Neural cell (in vitro differentiated cells): ENCODE data around the gene SPAG16. TPM values are rescaled to one million over a fixed set of nuclear protein-coding genes. Genes with fewer than 3 reads are reported as not detected.

ENCODE experiments used
- H2AFZ ChIP-seq: fragments of 200-600, 300-800 bp; sonication (generic), shearing (Covaris generic); 2 replicates; pipeline ENCODE4 v1.6.0; 2014; ENCODE audit warnings: low read depth, mild to moderate bottlenecking, antibody characterized with exemption, low read length, moderate library complexity
- H3F3A ChIP-seq: fragments of 200-600 bp; shearing (Covaris generic); 2 replicates; pipeline ENCODE4 v1.6.1; 2016; ENCODE audit warnings: mild to moderate bottlenecking, moderate library complexity, mixed read lengths, antibody characterized with exemption, low read length; ENCODE audit not compliant: insufficient read depth, poor library complexity, severe bottlenecking
- H3K27ac ChIP-seq: fragments of 200-600, 300-800 bp; sonication (generic), shearing (Covaris generic); 2 replicates; pipeline ENCODE4 v1.5.1; 2014; ENCODE audit warnings: mild to moderate bottlenecking, low read length, moderate library complexity
- H3K27me3 ChIP-seq: fragments of 300-800, 200-600 bp; sonication (generic), shearing (Covaris generic); 2 replicates; pipeline ENCODE4 v1.6.0; 2014; ENCODE audit warnings: mild to moderate bottlenecking, low read depth, low read length, moderate library complexity; ENCODE audit not compliant: insufficient read depth
- H3K36me3 ChIP-seq: fragments of 300-800, 200-600 bp; sonication (generic), shearing (Covaris generic); 2 replicates; pipeline ENCODE4 v1.5.1; 2014; ENCODE audit warnings: mild to moderate bottlenecking, antibody characterized with exemption, low read length, moderate library complexity; ENCODE audit not compliant: insufficient read depth
- H3K4me2 ChIP-seq: fragments of 300-800, 200-600 bp; sonication (generic), shearing (Covaris generic); 2 replicates; pipeline ENCODE4 v1.6.0; 2014; ENCODE audit warnings: mild to moderate bottlenecking, low read length
- H3K4me3 ChIP-seq: fragments of 300-800, 200-600 bp; sonication (generic), shearing (Covaris generic); 2 replicates; pipeline ENCODE4 v1.5.1; 2014; ENCODE audit warnings: mild to moderate bottlenecking, low read length, moderate library complexity
- H3K79me2 ChIP-seq: fragments of 200-600 bp; shearing (Covaris generic); replicated peaks from 2 replicates; pipeline ENCODE4 v1.6.0; 2014; ENCODE audit warnings: mild to moderate bottlenecking, low read length, moderate library complexity; ENCODE audit not compliant: insufficient read depth
- H3K9ac ChIP-seq: fragments of 300-800, 200-600 bp; sonication (generic), shearing (Covaris generic); 2 replicates; pipeline ENCODE4 v1.6.1; 2016; ENCODE audit warnings: mild to moderate bottlenecking, low read length, mixed read lengths
- H3K9me2 ChIP-seq: fragments of 200-600 bp; shearing (Covaris generic); 2 replicates; pipeline ENCODE4 v1.6.1; 2016; ENCODE audit warnings: mild to moderate bottlenecking, low read length, mixed read lengths; ENCODE audit not compliant: insufficient read depth
- H3K9me3 ChIP-seq: fragments of 200-600, 300-800 bp; sonication (generic), shearing (Covaris generic); 2 replicates; pipeline ENCODE4 v1.6.1; 2016; ENCODE audit warnings: mild to moderate bottlenecking, mixed run types, low read length, moderate library complexity, mixed read lengths
- H4K20me1 ChIP-seq: fragments of 200-600 bp; shearing (Covaris generic); 2 replicates; pipeline ENCODE4 v1.6.1; 2016; ENCODE audit warnings: mild to moderate bottlenecking, mixed run types; ENCODE audit not compliant: insufficient read depth
- CTCF ChIP-seq: fragments of 450-650 bp; IDR thresholded peaks from 2 replicates; pipeline ENCODE4 v1.5.1; 2014; ENCODE audit warnings: antibody characterized with exemption, mild to moderate bottlenecking, moderate library complexity; ENCODE audit not compliant: poor library complexity, severe bottlenecking
- EP300 ChIP-seq: fragments of 450-650 bp; conservative IDR thresholded peaks from 2 replicates; pipeline ENCODE4 v1.6.1; 2014; ENCODE audit warnings: antibody characterized with exemption, mild to moderate bottlenecking, moderate library complexity; ENCODE audit not compliant: poor library complexity, severe bottlenecking
- EZH2 ChIP-seq: fragments of 200-600, 300-800 bp; shearing (Covaris generic), sonication (generic); IDR thresholded peaks from 2 replicates; pipeline ENCODE4 v1.6.1; 2014; ENCODE audit warnings: antibody characterized with exemption, low read length, borderline replicate concordance, mild to moderate bottlenecking; ENCODE audit not compliant: insufficient read depth, poor library complexity, severe bottlenecking
- MXI1 ChIP-seq: fragments of 450-650 bp; conservative IDR thresholded peaks from 2 replicates; pipeline ENCODE4 v1.6.1; 2014; ENCODE audit warnings: antibody characterized with exemption, mild to moderate bottlenecking; ENCODE audit not compliant: poor library complexity, severe bottlenecking
- POLR2AphosphoS5 ChIP-seq: IDR thresholded peaks from 2 replicates; pipeline ENCODE4 v1.6.1; 2012
- RAD21 ChIP-seq: fragments of 450-650 bp; conservative IDR thresholded peaks from 2 replicates; pipeline ENCODE4 v1.6.1; 2014; ENCODE audit warnings: antibody characterized with exemption, mild to moderate bottlenecking, moderate library complexity
- REST ChIP-seq: IDR thresholded peaks from 2 replicates; pipeline ENCODE4 v1.6.1; 2012; ENCODE audit warnings: borderline replicate concordance
- SMC3 ChIP-seq: fragments of 450-650 bp; conservative IDR thresholded peaks from 2 replicates; pipeline ENCODE4 v1.6.1; 2014; ENCODE audit warnings: antibody characterized with exemption, mild to moderate bottlenecking, moderate library complexity; ENCODE audit not compliant: poor library complexity
- TAF1 ChIP-seq: IDR thresholded peaks from 2 replicates; pipeline ENCODE4 v1.6.1; 2012; ENCODE audit warnings: low read depth
- polyA plus RNA-seq: library from polyadenylated mRNA; depleted of rRNA; stranded (reverse); fragments of >200 nt; gene quantifications from 2 replicates; pipeline ENCODE4 v1.2.3, GENCODE V29; 2014

SPAG16 gene
- polyA plus RNA-seq, 1 donor from 2014 or later, result 75.4 TPM

- Histone ChIP-seq H3K9ac (no peak overlapping the region), H3K36me3 (no peaks in the 10 kb centered on the region), H3K79me2 (no peaks in the 10 kb centered on the region), H3F3A (no peaks in the 10 kb centered on the region), H4K20me1 (no peaks in the 10 kb centered on the region), H3K4me3 (no peak overlapping the region), H3K27ac (no peak overlapping the region), H3K27me3 (no peaks in the 10 kb centered on the region), H3K9me3 (no peaks in the 10 kb centered on the region), H2AFZ (no peak overlapping the region), H3K9me2 (no peaks in the 10 kb centered on the region), H3K4me2 (no peak overlapping the region)
- TF ChIP-seq EP300, result no peak
- TF ChIP-seq POLR2AphosphoS5, result no peak
- no peak for TF ChIP-seq SMC3
- TF ChIP-seq EZH2, result no peak
- TF ChIP-seq TAF1, result no peak
- TF ChIP-seq RAD21, result no peak
- TF ChIP-seq REST, result no peak
- TF ChIP-seq MXI1, result no peak
- no peak for TF ChIP-seq CTCF
Measured at GRCh38 chr2:214035921-214036320, 751.7 kb downstream of the SPAG16 start.

GRCh38 chr2:214038186-214038585, 753.9 kb downstream of the SPAG16 start:
- no peak overlapping the region for H3K4me3 ChIP-seq
- H3K4me2 ChIP-seq, result no peak overlapping the region
- H4K20me1 ChIP-seq, result no peaks in the 10 kb centered on the region
- H3K9me2 ChIP-seq, result no peaks in the 10 kb centered on the region
- no peak overlapping the region for H3K27ac ChIP-seq
- no peaks in the 10 kb centered on the region for H3F3A ChIP-seq
- no peak overlapping the region for H3K9ac ChIP-seq
- H2AFZ ChIP-seq, result no peak overlapping the region
- no peaks in the 10 kb centered on the region for H3K36me3 ChIP-seq
- H3K27me3 ChIP-seq, result no peaks in the 10 kb centered on the region
- no peaks in the 10 kb centered on the region for H3K9me3 ChIP-seq
- TF ChIP-seq REST (no peak), EP300 (no peak), EZH2 (no peak), CTCF (no peak), TAF1 (no peak), SMC3 (no peak), RAD21 (no peak), POLR2AphosphoS5 (no peak), MXI1 (no peak)
- no peaks in the 10 kb centered on the region for H3K79me2 ChIP-seq
